NCI-H2171 treated with DMSO at 0.1 percent for 48 hours (cell line): ENCODE measurements around the gene PRR5L.
"Not testable (repeated sequence)": the region's sequence is repeated elsewhere in the genome, so short reads cannot be mapped to it uniquely, and the experiment has no call there.

Source experiments
- DNase-seq: peaks from one replicate; lab custom pipeline; 2025; lab: John Stamatoyannopoulos, UW

The PRR5L gene

DNA sequence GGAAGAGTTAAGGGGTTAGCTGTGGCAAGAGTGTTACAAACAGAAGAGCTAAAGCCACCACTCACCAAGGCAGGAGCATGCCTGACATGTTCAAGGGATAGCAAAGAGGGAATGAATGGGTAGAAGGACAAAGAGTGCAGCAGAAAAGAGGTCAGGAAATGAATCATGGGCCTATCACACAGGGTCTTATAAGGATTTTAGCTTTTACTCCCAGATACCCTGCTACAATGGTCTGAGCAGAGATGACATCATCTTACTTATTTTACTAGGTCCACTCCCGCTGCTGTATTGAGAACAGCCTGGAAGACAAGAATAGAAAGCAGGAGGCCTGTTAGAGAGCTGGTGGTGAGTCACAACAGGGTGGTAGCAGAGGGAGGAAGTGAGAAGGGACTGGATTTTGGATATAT, 204.2 kb downstream of the PRR5L start:
- DNase-seq = no peak

DNA sequence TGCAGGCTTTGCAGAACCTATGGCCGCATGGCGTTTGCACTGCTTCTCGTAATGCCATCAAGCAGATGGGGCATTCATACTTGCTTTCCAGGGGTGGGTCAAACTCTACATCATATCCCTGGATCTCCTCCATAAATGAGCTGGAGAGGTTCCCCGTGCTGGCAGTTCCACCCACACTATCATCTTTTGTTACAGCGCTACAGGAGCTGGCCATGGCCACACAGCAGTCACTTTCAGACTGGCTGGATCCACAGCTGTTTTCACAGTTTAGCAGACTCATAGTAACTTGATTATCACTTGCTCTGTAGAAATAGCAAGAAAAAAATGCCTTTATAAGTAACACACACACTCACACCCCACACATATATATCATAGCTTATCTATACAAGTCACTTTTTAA, 205.1 kb downstream of the PRR5L start:
- no peak for DNase-seq

DNA sequence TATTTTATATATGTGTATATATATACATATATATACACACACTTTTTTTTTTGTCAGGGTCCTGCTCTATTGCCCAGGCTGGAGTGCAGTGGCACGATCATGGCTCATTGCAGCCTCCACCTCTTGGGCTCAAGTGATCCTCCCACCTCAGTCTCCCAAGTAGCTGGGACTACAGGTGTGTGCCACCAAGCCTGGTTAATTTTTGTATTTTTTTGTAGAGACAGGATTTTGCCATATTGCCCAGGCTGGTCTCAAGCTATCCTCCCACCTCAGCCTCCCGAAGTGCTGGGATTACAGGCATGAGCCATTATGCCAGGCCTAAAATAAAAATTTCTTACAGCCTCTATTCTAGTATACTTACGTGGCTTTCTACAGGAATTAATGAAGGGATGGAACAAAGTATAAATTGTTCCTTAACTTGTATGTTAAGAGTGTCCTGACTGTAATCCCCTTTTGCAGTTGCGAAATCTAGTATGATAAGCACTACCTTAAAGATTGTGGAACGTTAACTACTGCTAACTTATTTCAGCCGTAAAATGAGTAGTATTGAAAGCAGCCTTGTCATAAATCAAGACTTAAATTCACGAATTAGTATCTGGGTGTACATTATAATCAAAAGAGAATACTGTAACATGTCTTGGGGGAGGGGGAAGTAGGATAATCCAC, 211.9 kb downstream of the PRR5L start:
- DNase-seq = no peak

DNA sequence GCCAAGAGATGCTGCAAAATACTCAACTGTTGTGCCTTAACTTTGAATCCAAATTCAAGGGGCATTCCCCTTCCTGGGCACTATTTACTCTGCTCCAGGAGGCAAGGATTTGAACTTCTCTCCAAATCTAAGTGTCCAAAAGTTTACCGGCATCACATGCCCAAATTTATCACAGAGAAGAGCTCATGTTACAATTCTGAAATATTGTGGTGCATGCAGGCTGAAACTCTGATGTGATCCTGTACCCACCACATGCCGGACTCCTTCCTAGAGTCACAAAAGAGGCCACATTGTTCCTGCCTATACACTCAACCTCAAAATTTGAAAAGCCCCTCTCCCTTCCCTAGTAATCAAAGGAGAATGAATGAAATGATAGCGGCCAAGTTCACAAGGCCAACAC, 212.7 kb downstream of the PRR5L start:
- DNase-seq = no peak

DNA sequence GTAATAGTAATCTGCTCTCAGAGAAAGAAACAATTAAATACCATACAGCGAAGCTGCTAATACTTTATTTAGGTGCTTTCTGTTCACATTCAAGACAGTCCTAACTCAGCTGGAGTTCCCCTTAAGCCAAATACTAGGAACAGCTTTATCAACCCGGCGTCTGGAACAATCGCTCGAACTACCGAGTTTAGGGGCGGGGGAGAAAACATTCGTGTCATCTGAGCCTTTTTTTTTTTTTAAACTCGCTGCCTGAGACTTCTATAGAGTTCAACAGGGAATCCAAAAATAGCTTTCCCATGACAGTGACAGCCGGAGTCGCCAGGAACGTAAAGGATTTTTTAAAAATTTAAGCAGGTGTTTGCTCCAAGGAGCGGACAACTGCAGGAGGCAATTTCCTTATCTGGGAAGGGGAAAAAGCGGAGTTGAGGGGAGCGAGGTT, 213.1 kb downstream of the PRR5L start:
- DNase-seq = peak; percentile 76

DNA sequence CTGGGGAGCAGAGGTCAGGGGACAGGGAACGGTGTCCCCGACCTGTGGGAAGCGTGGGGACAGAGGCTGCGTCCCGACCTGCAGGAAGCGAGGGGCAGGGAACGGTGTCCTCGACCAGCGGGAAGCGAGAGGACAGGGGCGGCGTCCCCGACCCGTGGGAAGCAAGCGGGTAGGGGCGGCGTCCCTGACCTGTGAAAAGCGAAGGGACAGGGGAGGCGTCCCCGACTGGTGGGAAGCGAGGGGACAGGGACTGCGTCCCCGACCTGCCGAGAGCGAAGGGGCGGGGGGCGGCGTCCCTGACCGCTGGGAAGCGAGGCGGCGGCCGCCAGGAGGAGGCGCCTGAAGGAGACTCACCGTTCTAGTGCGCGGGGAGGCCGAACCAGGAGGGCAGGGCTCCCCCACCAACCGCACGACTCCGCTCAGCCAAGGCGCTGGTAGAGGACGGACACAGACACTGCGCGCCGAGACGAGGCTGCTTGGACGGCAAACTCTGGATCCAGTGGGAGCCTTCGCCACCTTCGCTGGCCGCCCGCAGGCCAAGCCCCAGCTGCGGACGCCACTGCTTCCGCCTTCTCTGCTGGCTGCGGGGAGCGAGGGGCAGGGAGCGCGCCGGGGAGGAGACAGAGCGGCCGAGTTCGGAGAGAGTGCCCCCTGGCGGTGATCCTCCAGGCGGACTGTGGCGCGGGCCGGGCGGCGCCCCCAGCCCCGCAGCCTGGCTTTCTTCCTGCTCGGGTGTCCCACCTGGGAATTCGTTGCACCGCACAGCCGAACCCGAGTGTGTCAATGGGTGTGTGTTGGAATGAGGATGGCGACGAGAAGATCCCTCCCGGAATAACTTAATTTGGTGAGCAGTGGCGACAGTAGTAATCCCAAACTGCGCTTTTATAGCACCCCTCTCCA, 213.9 kb downstream of the PRR5L start, which contains the start of gene TRAF6:
TRAF6 (minus strand) TSS at position 579 of the 900 bp plus-strand sequence. CDS start 8,757 bp downstream, outside the sequence.
- DNase-seq = peak; percentile 94

DNA sequence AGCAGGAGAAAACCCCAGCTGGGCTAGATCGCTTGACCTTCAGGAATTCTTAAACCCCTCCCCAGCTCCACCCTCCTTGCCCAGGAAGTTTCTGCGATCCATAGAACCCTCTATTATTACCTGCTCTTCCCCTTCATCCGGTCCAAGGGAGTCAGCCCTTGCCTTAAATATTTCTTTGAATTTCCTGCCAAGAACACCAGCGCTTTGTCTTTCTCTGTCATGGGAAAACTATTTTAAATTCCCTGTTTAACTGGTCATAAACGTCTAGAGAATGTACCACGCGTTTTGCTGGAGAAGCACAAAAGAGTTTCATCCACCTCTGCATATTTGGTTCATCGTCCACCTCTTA, 214.5 kb downstream of the PRR5L start:
- no peak for DNase-seq

DNA sequence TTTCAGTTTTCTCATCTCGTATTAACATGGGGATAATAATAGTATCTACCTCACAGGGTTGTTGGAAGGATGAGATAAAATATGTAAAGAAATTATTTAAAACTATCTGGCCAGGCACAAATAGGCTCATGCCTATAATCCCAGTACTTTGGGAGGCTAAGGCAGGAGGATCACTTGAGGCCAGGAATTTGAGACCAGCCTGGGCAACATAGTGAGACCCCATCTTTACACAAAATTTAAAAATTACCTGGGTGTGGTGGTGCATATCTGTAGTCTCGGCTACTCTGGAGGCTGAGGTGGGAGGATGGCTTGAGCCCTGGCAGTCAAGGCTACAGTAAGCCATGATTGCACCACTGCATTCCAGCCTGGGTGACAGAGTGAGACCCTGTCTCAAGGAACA, 215.0 kb downstream of the PRR5L start:
- DNase-seq = not testable (repeated sequence)

DNA sequence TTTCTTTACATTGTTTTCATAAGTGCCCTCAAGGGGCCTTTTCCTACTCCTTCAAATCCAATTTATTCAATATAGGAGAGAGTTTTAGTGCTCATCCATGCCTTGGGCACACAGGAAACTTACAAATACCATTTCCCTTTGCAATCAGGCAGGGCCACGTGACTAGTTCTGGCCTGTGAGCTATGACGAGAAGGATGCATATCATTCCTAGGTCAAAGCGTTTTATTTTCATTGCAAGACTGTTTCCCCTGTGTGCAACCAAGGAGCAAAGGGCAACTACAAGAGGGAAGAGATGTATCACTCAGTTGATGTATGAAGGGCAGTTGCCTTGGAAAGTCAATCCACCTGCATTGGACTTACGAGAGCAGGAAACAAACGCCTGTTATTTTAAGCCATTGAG, 215.9 kb downstream of the PRR5L start:
- DNase-seq = no peak

DNA sequence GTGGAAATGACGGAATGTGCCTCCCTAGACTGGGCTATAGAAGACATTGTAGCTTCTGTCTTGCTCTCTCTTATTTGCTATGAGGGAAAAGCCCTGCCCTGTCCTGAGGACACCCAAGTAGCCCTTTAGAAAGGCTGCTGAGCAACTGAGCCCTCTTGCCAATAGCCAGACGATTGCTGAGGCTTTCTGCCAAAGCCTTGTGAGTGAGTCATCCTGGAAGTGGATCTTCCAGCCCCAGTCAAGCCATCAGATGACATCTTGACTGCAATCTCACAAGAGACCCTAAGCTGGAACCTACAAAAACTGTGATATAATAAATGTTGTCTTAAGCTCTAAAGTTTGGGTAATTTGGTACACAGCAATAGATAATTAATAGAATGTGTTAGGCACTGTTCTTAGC, 217.9 kb downstream of the PRR5L start:
- DNase-seq = no peak
